Esophagus (tissue), 2 donors: ENCODE results near the gene TAOK3. TPM values are rescaled to one million over a fixed set of nuclear protein-coding genes. Genes with fewer than 3 reads are reported as not detected.
A peak's percentile ranks its signal among the peaks of the same experiment; 100 is the strongest.
"Not testable (repeated sequence)": the region's sequence is repeated elsewhere in the genome, so short reads cannot be mapped to it uniquely, and the experiment has no call there.

Experiments
- H3K27ac ChIP-seq, 2 donors: one replicate each; pipeline ENCODE4 v1.5.1; 2013; ENCODE audit warnings: low read depth in 2 of 2, mild to moderate bottlenecking in 2 of 2, inconsistent platforms in 1 of 2, low read length in 1 of 2, moderate library complexity in 1 of 2
- H3K27me3 ChIP-seq, 2 donors: one replicate each; pipeline ENCODE4 v1.6.1; 2013; ENCODE audit warnings: low read length in 2 of 2, control low read depth in 1 of 2, mild to moderate bottlenecking in 1 of 2; ENCODE audit not compliant: insufficient read depth in 2 of 2, control insufficient read depth in 1 of 2
- H3K36me3 ChIP-seq, 2 donors: one replicate each; pipeline ENCODE4 v1.6.1; 2013; ENCODE audit warnings: low read length in 1 of 2; ENCODE audit not compliant: control insufficient read depth in 2 of 2, insufficient read depth in 2 of 2
- H3K4me1 ChIP-seq, 2 donors: one replicate each; pipeline ENCODE4 v1.6.1; 2013; ENCODE audit warnings: low read length in 1 of 2; ENCODE audit not compliant: control insufficient read depth in 2 of 2, insufficient read depth in 2 of 2
- H3K4me3 ChIP-seq, 2 donors: one replicate each; pipeline ENCODE4 v1.5.1; 2013; ENCODE audit warnings: low read length in 2 of 2, mild to moderate bottlenecking in 2 of 2, low read depth in 1 of 2, moderate library complexity in 1 of 2
- H3K9me3 ChIP-seq, 2 donors: one replicate each; pipeline ENCODE4 v1.6.1; 2013; ENCODE audit warnings: mild to moderate bottlenecking in 2 of 2, low read depth in 1 of 2, low read length in 1 of 2, moderate library complexity in 1 of 2; ENCODE audit not compliant: control insufficient read depth in 2 of 2, insufficient read depth in 1 of 2
- WGBS, 2 donors: extraction: QIAGEN DNeasy Blood & Tissue Kit; methylation state at CpG; one replicate each; pipeline ENCODE4 v1.1.7; 2013; 5-methylcytosine and 5-hydroxymethylcytosine counted together
- polyA plus RNA-seq, 2 donors: library from polyadenylated mRNA; stranded (reverse); fragments of 200-250 nt; gene quantifications; one replicate each; pipeline ENCODE4 v1.2.3, GENCODE V29; 2013
- donor health status: healthy with polysubstance abuse.
- donor health status: Bipolar disorder and iron deficiency.

TAOK3 gene
- polyA plus RNA-seq, 2 donors = 11.3 to 12.2 TPM

DNA sequence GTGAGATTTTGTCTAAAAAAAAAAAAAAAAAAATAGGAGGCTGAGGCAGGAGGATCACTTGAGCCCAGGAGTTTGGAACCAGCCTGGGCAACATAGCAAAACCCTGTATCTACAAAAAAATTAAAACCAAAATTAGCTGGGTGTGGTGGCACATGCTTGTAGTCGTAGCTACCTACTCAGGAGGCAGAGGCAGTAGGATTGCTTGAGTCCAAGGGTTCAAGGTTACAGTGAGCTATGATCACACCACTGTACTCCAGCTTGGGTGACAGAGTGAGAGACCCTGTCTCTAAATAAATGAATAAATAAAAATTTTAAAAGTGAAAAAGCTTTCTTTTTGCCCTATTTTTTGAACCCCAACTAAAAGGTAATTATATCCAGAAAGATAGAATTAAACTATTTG, 123.2 kb downstream of the TAOK3 start:
- Histone ChIP-seq H3K4me3 (no peak overlapping the region), H3K27me3 (no peaks in the 10 kb centered on the region), H3K4me1 (no peaks in the 10 kb centered on the region), H3K27ac (no peak overlapping the region), H3K36me3 (no peaks in the 10 kb centered on the region), H3K9me3 (no peaks in the 10 kb centered on the region)
- WGBS, 2 donors = 92 to 98% methylated on average over 1 of the region's 1 CpG

DNA sequence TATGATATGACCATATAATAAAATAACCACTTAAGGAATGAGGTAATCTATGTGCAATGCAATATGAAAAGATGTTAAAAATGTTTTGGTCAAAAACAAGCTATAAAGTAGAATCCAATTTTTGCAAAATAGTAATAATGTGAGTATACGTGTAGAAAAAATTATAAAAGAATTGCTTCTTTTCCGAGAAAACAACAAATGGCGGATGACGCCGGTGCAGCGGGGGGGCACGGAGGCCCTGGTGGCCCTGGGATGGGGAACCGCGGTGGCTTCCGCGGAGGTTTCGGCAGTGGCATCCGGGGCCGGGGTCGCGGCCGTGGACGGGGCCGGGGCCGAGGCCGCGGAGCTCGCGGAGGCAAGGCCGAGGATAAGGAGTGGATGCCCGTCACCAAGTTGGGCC, 126.8 kb downstream of the TAOK3 start:
- not testable (repeated sequence) for H3K27ac ChIP-seq, H3K9me3 ChIP-seq, H3K4me1 ChIP-seq, H3K4me3 ChIP-seq, H3K36me3 ChIP-seq, H3K27me3 ChIP-seq
- WGBS, 2 donors = 97 to 98% methylated on average over 15 to 18 of the region's 26 CpGs

DNA sequence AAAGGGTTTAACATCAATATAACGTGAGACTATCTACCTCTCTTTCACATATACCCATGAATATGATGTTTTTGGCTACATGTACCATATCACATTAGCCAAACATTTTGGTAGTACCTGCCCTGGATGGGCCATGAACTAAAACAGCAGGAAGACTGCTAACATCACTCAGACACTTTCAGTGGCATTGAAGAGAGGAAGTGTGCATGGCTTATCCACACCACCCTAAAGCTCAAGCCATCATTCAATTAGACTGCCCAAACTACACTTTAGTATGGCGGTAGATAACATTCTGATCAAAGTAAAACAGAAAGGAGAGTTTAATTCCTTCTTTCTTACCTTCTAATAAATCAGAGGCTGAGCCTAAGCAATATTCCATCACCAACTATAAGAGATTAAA, 133.8 kb downstream of the TAOK3 start:
- WGBS, 2 donors = 85 to 97% methylated on average over 2 of the region's 2 CpGs
- Histone ChIP-seq H3K9me3 (no peaks in the 10 kb centered on the region), H3K4me1 (no peaks in the 10 kb centered on the region), H3K27ac (peak overlapping the region in 1 of 2 donors; percentile 24), H3K36me3 (no peaks in the 10 kb centered on the region), H3K4me3 (no peak overlapping the region), H3K27me3 (no peaks in the 10 kb centered on the region)

DNA sequence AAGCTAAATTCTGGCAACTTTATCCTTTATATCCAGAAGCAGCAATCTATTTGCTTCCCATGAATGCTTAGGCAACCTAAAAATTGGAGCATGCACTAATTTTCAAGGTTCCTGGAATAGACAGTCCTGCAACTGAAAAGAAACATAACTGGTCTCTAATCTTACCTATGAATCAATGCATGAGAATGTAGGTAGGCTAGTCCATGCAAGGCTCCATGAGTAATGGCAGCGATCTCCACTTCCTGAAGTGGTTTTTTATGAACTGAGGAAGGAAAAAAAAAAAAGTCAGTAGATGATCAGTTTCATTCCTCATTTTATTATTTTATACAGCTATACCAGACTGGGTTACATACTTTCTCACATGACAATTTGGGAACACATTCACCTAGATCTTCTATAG, 134.8 kb downstream of the TAOK3 start:
- 52 to 71% methylated on average over 1 of the region's 1 CpG for WGBS, 2 donors
- H3K4me3 ChIP-seq = no peak overlapping the region
- H3K9me3 ChIP-seq = no peaks in the 10 kb centered on the region
- H3K27me3 ChIP-seq = no peaks in the 10 kb centered on the region
- H3K36me3 ChIP-seq = no peaks in the 10 kb centered on the region
- no peak overlapping the region for H3K27ac ChIP-seq
- H3K4me1 ChIP-seq = no peaks in the 10 kb centered on the region

DNA sequence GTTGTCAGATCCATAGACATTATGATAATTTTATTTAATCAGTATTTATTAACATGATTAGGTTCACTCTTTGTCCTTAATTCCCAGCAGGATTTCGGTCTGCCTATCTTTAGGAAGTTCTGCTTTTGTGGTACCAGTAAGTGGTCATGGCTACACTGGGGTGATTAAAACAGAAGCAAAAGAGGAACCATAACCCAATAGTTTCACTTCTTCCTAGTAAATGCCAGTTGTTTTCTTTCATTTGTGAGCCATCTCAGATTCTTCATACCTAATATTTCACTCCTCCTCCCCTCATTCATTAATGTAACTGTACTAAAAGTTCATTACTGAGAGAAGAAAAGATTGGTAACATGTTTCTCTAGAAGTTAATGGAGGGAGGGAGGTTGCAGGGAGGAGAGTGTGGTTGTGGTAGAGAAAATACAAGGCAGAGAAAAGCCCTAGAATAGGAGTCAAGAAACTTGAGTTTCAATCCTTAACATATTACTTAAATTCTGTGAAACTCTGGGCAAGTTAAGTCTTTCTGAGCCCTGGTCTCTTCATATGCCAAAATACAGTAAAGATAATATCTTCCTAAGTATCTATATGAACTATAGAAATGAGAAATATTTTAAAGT, 135.5 kb downstream of the TAOK3 start:
- H3K4me3 ChIP-seq = no peak overlapping the region
- H3K27ac ChIP-seq = peak overlapping the region; percentile 49 to 54
- H3K27me3 ChIP-seq = no peaks in the 10 kb centered on the region
- no peaks in the 10 kb centered on the region for H3K36me3 ChIP-seq
- WGBS, 2 donors = 67 to 69% methylated on average over 1 of the region's 1 CpG
- no peaks in the 10 kb centered on the region for H3K4me1 ChIP-seq
- H3K9me3 ChIP-seq = no peaks in the 10 kb centered on the region

DNA sequence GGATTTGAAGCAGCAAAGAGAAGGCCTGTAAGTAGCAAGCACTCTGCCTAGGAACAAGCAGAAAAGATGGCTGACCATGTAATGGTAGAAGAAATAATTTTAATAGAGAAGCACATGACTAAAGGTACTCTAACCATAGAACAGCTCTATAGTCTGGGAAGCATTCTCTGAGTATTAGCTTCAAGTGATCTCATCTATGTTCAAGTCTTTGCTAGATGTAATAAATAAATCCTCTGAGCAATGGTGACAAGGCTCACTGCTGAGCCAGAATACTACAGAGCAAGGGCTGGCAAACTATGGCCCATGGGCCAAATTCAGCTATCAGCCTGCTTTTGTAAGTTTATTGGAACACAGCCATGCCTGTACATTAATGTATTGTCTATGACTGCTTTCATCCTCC, 152.0 kb downstream of the TAOK3 start:
- Histone ChIP-seq H3K9me3 (no peaks in the 10 kb centered on the region), H3K27me3 (no peaks in the 10 kb centered on the region), H3K4me3 (no peak overlapping the region), H3K36me3 (no peaks in the 10 kb centered on the region), H3K27ac (no peak overlapping the region), H3K4me1 (no peaks in the 10 kb centered on the region)

DNA sequence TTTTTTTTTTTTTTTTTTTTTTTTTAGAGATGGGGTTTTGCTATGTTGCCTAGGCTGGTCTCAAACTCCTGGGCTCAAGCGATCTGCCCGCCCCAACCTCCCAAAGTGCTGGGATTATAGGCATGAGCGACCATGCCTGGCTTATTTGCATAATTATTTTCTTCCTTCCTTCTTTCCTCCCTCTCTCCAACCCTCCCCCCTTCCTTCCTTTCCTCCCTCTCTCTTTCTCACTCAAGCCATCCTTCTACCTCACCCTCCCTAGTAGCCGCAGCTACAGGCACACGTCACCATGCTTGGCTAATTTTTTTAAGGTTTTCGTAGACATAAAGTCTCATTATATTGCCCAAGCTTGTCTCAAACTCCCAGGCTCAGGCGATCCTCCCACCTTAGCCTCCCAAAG, 152.9 kb downstream of the TAOK3 start:
- Histone ChIP-seq H3K36me3 (no peaks in the 10 kb centered on the region), H3K9me3 (no peaks in the 10 kb centered on the region), H3K27me3 (no peaks in the 10 kb centered on the region), H3K4me3 (no peak overlapping the region), H3K27ac (no peak overlapping the region), H3K4me1 (no peaks in the 10 kb centered on the region)
- 93 to 96% methylated on average over 7 of the region's 7 CpGs for WGBS, 2 donors

DNA sequence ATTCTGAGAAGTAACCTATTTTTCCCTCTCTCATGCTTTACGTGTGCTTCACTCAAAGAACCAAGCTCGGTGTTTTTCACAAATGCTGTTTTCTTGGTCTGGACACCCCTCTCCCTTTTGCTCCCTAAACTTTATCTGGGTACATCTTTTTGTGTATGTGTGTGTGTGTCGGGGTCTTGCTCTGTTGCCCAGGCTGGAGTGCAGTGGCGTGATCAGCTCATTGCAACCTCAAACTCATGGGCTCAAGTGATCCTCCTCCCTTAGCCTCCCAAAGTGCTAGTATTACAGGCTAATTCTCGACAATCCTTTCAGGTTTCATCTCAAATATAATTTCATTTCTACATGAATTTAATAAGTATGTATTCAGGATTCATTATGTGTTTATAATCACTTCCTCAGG, 153.6 kb downstream of the TAOK3 start:
- no peaks in the 10 kb centered on the region for H3K9me3 ChIP-seq
- WGBS, 2 donors = 96 to 97% methylated on average over 5 of the region's 5 CpGs
- H3K4me1 ChIP-seq = no peaks in the 10 kb centered on the region
- H3K36me3 ChIP-seq = no peaks in the 10 kb centered on the region
- no peak overlapping the region for H3K27ac ChIP-seq
- H3K4me3 ChIP-seq = no peak overlapping the region
- no peaks in the 10 kb centered on the region for H3K27me3 ChIP-seq

DNA sequence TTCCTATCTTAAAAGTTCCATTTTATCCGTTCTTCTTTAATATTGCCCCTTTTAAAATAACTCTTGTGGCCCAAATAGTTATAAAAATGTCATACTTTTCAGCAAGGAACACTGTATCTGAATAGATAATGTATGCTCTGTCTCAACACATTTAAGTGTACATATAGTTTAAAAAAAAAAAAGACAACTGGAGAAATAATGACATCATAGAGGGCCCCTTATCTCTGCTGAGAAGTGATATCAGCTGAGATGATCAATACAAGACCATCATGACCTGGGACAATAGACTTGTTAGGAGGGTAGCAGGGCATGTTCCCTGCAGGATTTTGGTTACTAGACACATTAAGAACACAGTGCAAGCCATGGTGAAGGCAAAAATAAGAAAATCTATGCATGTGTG, 159.3 kb downstream of the TAOK3 start:
- Histone ChIP-seq H3K4me1 (no peaks in the 10 kb centered on the region), H3K9me3 (no peaks in the 10 kb centered on the region), H3K27ac (no peak overlapping the region), H3K36me3 (no peaks in the 10 kb centered on the region), H3K27me3 (no peaks in the 10 kb centered on the region), H3K4me3 (no peak overlapping the region)
- WGBS, 2 donors = 92 to 100% methylated on average over 1 of the region's 1 CpG

DNA sequence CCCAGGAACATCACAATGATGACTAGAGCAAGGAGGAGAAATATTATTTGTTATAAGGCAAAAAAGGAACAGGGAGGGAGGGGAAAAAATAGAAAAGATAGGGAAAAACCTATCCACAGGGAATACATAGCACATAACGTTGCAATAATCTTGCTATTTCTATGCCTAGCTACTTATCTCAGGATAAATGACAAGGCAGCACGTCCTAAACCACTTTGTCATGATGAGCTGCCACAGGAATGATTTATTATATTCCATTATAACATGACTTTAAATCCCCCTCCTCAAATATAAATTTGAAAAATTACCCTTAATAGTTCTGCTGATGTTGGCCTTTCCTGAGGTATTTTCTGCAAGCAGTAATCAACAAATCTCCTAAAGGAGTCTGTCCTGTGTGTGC, 160.1 kb downstream of the TAOK3 start:
- WGBS, 2 donors = 94% methylated on average over 2 of the region's 2 CpGs
- H3K4me3 ChIP-seq = no peak overlapping the region
- H3K4me1 ChIP-seq = no peaks in the 10 kb centered on the region
- peaks cover 0 to under 1% of the 10 kb centered on the region in 2 donors for H3K36me3 ChIP-seq
- no peaks in the 10 kb centered on the region for H3K27me3 ChIP-seq
- no peak overlapping the region for H3K27ac ChIP-seq
- no peaks in the 10 kb centered on the region for H3K9me3 ChIP-seq
